Measurements from ENCODE around the gene USP24. TPM values are rescaled to one million over a fixed set of nuclear protein-coding genes. Genes with fewer than 3 reads are reported as not detected.

USP24 gene
- total and polyA plus RNA-seq, 12 donors, result 11.3 to 45.1 (median 25.9) TPM

DNA sequence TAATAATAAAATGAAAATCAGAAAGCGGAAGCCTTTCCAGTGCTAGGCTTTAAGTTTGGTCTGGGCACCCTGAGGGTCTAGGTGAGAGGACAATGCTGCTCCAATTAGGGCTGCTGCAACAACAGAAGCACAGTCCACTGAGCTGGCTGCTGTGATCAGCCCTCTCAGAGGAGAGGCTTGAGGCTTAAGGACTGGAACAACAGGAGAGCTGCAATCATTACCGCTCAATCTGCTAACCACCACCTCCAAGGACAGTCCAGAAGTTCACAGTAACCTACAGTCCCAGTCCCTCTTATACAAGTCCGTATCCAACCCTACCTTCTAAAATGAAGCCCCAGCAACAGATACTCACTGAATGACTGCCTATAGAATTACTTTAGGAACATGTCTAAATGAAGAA is 62.1 kb downstream of the USP24 start:
- 96 to 100% (median 99%) methylated on average over 3 of the region's 3 CpGs for WGBS, 4 donors
- H3K36me3 ChIP-seq (replicated peaks in 1 of 2), result peaks cover 0 to 26% of the 10 kb centered on the region in 2 donors
- DNase-seq, result no peak
- TF ChIP-seq CTCF (IDR thresholded peaks at IDR 0.05), result no peak
- no peak for TF ChIP-seq POLR2A (IDR thresholded peaks at IDR 0.05)
- H3K27ac ChIP-seq, result no peak overlapping the region
- no peaks in the 10 kb centered on the region for H3K27me3 ChIP-seq
- H3K4me1 ChIP-seq (replicated peaks in 1 of 2), result no peaks in the 10 kb centered on the region
- peaks cover 0 to 4% (median 0%) of the 10 kb centered on the region in 3 donors for H3K9me3 ChIP-seq (replicated peaks in 1 of 3)
- H3K4me3 ChIP-seq, result no peak overlapping the region
- intact Hi-C loops (cut with DNase I), result no loop called here

- DNase-seq, result no peak
- intact Hi-C loops (cut with DNase I), result no loop called here
- 69 to 79% (median 74%) methylated on average over 2 of the region's 2 CpGs for WGBS, 4 donors
- peaks cover 0 to 24% of the 10 kb centered on the region in 2 donors for H3K36me3 ChIP-seq (replicated peaks in 1 of 2)
- H3K27ac ChIP-seq, result peak overlapping the region in 2 of 5 donors; percentile 13 to 22
- H3K9me3 ChIP-seq (replicated peaks in 1 of 3), result peaks cover 0 to 4% (median 0%) of the 10 kb centered on the region in 3 donors
- H3K27me3 ChIP-seq, result no peaks in the 10 kb centered on the region
- TF ChIP-seq CTCF (IDR thresholded peaks at IDR 0.05) (no peak), POLR2A (IDR thresholded peaks at IDR 0.05) (no peak)
- H3K4me1 ChIP-seq (replicated peaks in 1 of 2), result no peaks in the 10 kb centered on the region
- H3K4me3 ChIP-seq, result no peak overlapping the region
Observed at GRCh38 chr1:55150880-55151588, 64.1 kb downstream of the USP24 start.

- TF ChIP-seq CTCF (IDR thresholded peaks at IDR 0.05) (no peak), POLR2A (IDR thresholded peaks at IDR 0.05) (no peak)
- Histone ChIP-seq H3K4me1 (replicated peaks in 1 of 2) (no peaks in the 10 kb centered on the region), H3K27me3 (no peaks in the 10 kb centered on the region), H3K4me3 (no peak overlapping the region), H3K27ac (no peak overlapping the region), H3K36me3 (replicated peaks in 1 of 2) (peaks cover 0 to 22% of the 10 kb centered on the region in 2 donors), H3K9me3 (replicated peaks in 1 of 3) (peaks cover 0 to 4% (median 0%) of the 10 kb centered on the region in 3 donors)
- intact Hi-C loops (cut with DNase I), result no loop called here
- DNase-seq, result no peak
Observed at GRCh38 chr1:55148676-55149075, 66.5 kb downstream of the USP24 start.

GRCh38 chr1:55147524-55147923 is 67.6 kb downstream of the USP24 start:
- DNase-seq, result no peak
- 78 to 85% (median 82%) methylated on average over 8 of the region's 8 CpGs for WGBS, 4 donors
- TF ChIP-seq POLR2A (IDR thresholded peaks at IDR 0.05) (no peak), CTCF (IDR thresholded peaks at IDR 0.05) (no peak)
- Histone ChIP-seq H3K27ac (no peak overlapping the region), H3K36me3 (replicated peaks in 1 of 2) (peaks cover 0 to 23% of the 10 kb centered on the region in 2 donors), H3K4me1 (replicated peaks in 1 of 2) (peaks cover 0 to 3% of the 10 kb centered on the region in 2 donors), H3K4me3 (no peak overlapping the region), H3K9me3 (replicated peaks in 1 of 3) (peaks cover 0 to 4% (median 0%) of the 10 kb centered on the region in 3 donors), H3K27me3 (no peaks in the 10 kb centered on the region)
- intact Hi-C loops (cut with DNase I), result no loop called here
